Mesenteric fat pad (tissue), 1 donor: ENCODE results near the gene AIF1. TPM values are rescaled to one million over a fixed set of nuclear protein-coding genes. Genes with fewer than 3 reads are reported as not detected.

ENCODE experiments used
- DNase-seq: peaks from one replicate; pipeline ENCODE4 v3.0.0-alpha.2; 2020; ENCODE audit warnings: low spot score
- microRNA-seq: library from miRNA; unstranded; fragments of <30 nt; microRNA quantifications from one replicate; pipeline ENCODE4 v1.2.0, GENCODE V29; 2020; ENCODE audit warnings: borderline number of aligned reads
- total RNA-seq: library from RNA; stranded (reverse); fragmentation: NEBNext Ultra II Directional; extraction: Animal tissue kit (Norgen Biotek cat#: 25700); gene quantifications from one replicate; pipeline ENCODE4 v1.2.1, GENCODE V29; 2021
- donor health status: DM: yes; HTN: yes; CAD: no.

The AIF1 gene
- total RNA-seq, 1 donor from 2014 or later: 60.1 TPM

DNA sequence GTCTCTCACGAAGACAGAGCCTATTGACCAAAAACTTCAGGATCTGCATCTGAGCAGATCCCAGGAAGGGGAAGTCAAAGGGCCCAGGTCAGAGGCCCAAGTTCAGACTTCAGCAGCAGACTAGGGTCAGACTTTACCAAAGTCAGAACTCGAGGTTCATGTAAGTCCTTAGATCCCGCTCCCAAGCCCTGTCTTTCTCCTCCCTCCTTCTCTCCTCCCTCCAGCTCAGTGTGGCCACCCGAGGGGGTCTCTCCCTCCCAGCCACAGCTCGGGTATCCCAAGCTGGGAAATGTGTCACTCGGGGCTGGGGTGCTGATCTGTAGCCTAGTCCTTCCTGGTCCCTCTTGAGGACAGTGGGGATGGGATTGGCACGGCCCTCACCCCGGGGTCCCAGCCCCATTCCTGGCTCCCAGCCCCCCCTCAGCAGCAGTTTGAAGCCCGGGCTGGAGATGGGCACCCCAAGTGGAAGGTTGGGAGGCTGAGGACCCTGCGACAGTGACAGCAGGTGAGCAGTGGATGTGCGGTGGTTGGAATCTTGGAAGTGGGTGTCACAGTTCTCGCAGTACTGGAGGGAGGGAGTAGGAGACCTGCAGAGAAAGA, 47.2 kb downstream of the AIF1 start:
- DNase-seq: no peak

DNA sequence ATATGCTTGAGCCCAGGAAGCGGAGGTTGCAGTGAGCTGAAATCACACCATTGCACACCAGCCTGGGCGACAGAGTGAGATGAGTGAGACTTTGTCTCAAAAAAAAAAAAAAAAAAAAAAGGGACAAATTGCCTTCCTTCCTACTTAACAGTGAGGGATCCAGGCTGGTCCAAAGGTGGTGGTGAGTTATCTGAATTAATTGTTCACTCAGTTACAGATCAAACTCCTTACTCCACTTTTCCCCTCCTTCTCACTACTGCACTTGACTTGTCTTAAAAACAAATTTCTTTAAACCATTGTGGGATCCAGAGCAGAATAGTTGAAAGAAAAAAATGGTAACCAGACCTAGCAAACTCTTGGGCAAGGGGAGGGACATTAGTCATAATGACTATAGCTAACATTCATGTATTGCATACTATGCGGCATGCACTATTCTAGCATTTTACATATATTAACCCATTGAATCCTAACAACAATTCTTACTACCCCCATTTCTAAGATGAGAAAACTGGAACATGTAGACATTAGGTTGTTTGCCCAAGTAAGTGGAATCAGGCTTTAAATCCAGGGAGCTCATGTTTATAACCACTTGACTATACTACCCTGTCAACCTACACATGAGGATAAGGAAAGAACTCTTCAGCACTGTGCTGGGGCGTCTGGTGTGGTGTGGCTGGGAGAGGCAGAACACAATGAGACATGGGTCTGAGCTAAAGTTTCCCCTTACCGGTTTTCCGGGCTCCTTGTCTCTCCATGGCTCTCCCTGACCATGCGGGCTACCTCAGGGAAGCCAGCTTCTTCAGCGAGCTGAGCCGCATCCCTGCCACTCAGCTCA, 48.3 kb downstream of the AIF1 start:
- no peak for DNase-seq

DNA sequence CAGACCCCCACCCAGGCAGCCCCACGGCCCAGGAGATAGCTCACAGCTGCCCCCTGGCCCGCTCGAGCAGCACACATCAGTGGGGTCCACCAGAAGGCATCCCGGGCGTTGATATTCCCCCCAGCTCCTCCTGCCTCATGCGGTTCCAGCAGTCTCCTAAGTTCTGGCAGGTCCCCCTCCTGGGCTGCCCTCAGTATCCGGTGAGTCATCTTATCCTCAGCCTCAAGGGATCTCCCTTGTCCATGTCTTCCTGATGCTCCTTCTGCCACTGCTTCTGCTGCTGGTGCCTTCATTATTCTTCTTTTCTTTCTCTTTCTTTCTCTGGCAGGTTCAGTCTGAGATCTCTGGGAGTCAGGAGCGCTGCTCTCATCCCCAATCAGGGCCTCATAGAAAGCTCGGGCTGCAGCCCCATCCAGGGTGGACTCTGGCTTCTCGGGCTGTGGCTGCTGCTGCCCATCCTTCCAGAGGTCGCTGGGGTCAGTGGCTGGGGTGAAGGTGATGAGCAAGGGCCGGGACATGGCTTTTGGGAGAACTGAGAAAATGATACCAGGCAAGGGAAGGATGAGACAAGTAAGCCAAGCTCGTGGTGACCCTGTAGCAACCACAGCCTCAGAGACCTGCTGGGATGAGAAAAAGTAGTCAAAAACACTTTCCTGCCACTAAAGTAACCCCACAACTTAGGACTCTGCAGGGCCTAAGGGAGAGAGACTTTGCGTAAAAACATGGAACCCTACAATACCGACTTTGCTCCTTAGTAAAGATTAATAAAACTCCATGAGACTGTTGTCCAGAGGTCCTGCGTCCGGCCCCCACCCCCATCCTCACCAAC, 49.1 kb downstream of the AIF1 start:
- DNase-seq: no peak

DNA sequence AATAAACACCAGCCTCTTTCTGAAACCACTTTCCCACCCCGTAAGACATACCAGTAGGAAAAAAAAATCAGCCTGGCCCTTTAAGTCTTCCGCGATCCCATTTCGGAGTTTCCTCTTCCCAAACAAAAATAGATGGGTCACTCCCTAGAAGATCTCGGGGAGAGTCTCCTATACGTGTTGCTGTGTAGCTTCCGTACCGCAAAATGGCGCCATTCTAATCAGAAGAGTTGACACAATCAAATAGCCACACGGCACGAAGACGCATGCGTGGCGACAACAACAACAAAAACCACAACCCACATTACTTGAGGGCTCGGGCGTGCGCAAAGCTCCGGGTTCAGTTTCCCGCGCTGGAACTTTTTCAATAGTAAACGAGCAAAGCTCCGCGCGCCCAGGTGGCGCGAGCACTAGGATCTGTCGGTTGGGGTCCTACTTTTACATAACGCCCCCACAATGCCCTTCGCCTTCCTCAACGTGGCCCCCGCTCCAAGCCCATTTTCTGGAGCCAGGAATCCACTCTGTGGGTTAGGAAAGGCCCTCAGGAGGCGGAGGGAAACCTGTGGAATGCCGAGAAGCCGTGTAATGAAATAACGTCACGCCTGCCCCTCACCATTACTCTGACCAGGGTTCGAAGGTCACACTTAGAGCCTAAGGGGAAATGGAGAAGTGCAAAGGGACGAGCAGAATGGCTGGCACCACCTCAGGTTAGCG, 49.9 kb downstream of the AIF1 start, which contains the start of gene GPANK1:
GPANK1 (minus strand) TSS at position 208 of the 711 bp plus-strand sequence. CDS start 519 bp downstream, outside the sequence.
- peak; percentile 93 for DNase-seq

DNA sequence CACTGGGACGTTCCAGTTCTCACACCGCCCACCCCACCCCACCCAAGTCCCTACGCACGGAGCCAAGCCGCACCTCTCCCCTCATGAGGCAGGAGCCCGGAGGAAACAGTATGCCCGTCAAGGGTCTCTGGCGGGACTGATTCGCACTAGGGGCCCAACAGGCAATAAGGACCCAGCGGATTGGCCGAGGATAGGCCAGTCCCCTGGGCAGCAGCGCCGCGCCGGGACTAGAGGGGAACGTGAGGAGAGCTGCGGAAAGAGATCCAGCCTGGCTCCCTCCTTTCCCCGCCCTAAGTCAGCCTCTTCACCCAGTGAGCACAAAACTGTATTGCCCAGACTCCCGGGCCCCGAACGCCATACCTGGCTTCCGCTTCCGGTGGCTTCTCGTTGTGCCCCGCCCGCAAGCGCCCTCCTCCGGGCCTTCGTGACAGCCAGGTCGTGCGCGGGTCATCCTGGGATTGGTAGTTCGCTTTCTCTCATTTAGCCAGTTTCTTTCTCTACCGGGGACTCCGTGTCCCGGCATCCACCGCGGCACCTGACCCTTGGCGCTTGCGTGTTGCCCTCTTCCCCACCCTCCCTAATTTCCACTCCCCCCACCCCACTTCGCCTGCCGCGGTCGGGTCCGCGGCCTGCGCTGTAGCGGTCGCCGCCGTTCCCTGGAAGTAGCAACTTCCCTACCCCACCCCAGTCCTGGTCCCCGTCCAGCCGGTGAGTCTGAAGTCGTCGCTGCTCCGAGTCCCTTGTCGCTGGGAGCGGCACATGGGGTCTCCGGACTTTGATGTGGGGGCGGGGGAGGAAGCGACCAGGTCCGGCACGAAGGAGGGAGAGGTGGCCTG, 50.7 kb downstream of the AIF1 start, which contains the start of gene CSNK2B:
CSNK2B (plus strand) TSS at position 580 of the 836 bp plus-strand sequence. CDS start 752 bp downstream, outside the sequence.
- DNase-seq: peak; percentile 98

DNA sequence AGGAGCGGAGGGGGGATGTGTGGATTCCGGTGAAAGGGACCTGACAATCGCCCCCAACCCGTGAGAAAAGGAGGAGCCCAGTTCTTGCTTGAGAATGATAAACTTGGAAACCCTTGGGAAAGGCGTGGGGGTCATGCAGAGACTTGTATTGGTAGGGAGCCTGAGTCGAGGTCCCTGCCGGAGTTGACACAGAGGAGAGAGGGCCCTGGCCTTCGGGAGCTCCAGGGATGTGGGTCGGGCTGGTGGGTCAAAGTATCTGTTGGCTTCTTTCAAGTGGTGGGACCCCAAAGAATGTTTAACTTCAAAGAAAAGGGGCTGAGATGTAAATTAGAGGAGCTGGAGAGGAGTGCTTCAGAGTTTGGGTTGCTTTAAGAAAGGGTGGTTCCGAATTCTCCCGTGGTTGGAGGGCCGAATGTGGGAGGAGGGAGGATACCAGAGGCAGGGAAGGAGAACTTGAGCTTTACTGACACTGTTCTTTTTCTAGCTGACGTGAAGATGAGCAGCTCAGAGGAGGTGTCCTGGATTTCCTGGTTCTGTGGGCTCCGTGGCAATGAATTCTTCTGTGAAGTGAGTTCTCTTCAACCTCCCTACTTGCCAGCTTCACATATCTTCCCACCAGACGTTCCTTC, 51.4 kb downstream of the AIF1 start:
- no peak for DNase-seq

Small RNA genes within 50 kb of the gene (microRNA-seq; reads per million reads assigned to microRNA genes)
- not detected for gene MIR6832

Other genes with a start within 250 kb of the AIF1 start
- gene MICA, start 211.6 kb upstream of the AIF1 start, total RNA-seq: 9.9 TPM
- 4.5 TPM for gene MICB, start 117.1 kb upstream of the AIF1 start, total RNA-seq
- gene MCCD1, start 86.3 kb upstream of the AIF1 start, total RNA-seq: not detected
- 268 TPM for gene DDX39B, start 73.2 kb upstream of the AIF1 start, total RNA-seq
- 1.1 TPM for gene ATP6V1G2, start 68.6 kb upstream of the AIF1 start, total RNA-seq
- gene NFKBIL1, start 67.6 kb upstream of the AIF1 start, total RNA-seq: 11.4 TPM
- not detected for gene LTA, start 42.9 kb upstream of the AIF1 start, total RNA-seq
- 1.2 TPM for gene TNF, start 39.7 kb upstream of the AIF1 start, total RNA-seq
- gene LTB, start 32.8 kb upstream of the AIF1 start, total RNA-seq: 1.4 TPM
- gene LST1, start 29.0 kb upstream of the AIF1 start, total RNA-seq: 23.8 TPM
- gene NCR3, start 22.2 kb upstream of the AIF1 start, total RNA-seq: not detected
- gene PRRC2A, start 5.5 kb downstream of the AIF1 start, total RNA-seq: 162 TPM
- gene BAG6, start 37.4 kb downstream of the AIF1 start, total RNA-seq: 229 TPM
- gene APOM, start 40.7 kb downstream of the AIF1 start, total RNA-seq: 3.3 TPM
- gene C6orf47, start 45.5 kb downstream of the AIF1 start, total RNA-seq: 21.6 TPM
- 10.5 TPM for gene GPANK1, start 49.8 kb downstream of the AIF1 start, total RNA-seq
- gene CSNK2B, start 50.8 kb downstream of the AIF1 start, total RNA-seq: 125 TPM
- gene LY6G5B, start 54.7 kb downstream of the AIF1 start, total RNA-seq: 15.5 TPM
- 1.9 TPM for gene LY6G5C, start 65.8 kb downstream of the AIF1 start, total RNA-seq
- gene ABHD16A, start 88.1 kb downstream of the AIF1 start, total RNA-seq: 38.8 TPM
- gene LY6G6F, start 91.6 kb downstream of the AIF1 start, total RNA-seq: not detected
- not detected for gene LY6G6D, start 100.1 kb downstream of the AIF1 start, total RNA-seq
- gene LY6G6C, start 106.5 kb downstream of the AIF1 start, total RNA-seq: not detected
- not detected for gene MPIG6B, start 108.1 kb downstream of the AIF1 start, total RNA-seq
- 123 TPM for gene DDAH2, start 114.1 kb downstream of the AIF1 start, total RNA-seq
- gene CLIC1, start 121.3 kb downstream of the AIF1 start, total RNA-seq: 408 TPM
- 14.8 TPM for gene MSH5, start 124.8 kb downstream of the AIF1 start, total RNA-seq
- 2.0 TPM for gene SAPCD1, start 147.4 kb downstream of the AIF1 start, total RNA-seq
- gene VWA7, start 162.1 kb downstream of the AIF1 start, total RNA-seq: 0.77 TPM
- 62.6 TPM for gene VARS1, start 180.5 kb downstream of the AIF1 start, total RNA-seq
- gene LSM2, start 191.7 kb downstream of the AIF1 start, total RNA-seq: 25.7 TPM
- gene HSPA1L, start 200.0 kb downstream of the AIF1 start, total RNA-seq: 0.84 TPM
- gene HSPA1A, start 200.3 kb downstream of the AIF1 start, total RNA-seq: 139 TPM
- gene HSPA1B, start 212.5 kb downstream of the AIF1 start, total RNA-seq: 111 TPM
- gene NEU1, start 247.6 kb downstream of the AIF1 start, total RNA-seq: 40.7 TPM